Measurements from ENCODE around the gene SP7.

DNA sequence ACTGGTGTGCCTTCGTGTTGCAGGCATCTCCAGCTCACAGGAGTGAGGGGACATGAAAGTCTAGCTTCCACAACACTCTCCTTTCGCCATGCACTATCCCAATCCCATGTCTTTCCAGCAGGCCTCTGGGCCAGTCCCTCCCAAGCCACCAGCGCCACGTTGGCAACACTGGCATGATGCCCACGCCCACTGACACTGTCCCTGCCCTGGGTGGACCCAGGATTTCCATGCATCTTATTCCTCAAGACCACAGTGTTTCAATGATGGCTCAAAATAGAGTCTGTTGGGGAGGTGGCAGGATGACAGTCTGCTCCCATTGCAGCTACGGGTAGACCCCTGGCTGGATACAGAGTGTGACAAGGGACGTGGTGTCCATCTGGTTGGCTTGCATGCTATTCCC is 2.3 kb downstream of the SP7 start:
- TF ChIP-seq, protein P1, sequence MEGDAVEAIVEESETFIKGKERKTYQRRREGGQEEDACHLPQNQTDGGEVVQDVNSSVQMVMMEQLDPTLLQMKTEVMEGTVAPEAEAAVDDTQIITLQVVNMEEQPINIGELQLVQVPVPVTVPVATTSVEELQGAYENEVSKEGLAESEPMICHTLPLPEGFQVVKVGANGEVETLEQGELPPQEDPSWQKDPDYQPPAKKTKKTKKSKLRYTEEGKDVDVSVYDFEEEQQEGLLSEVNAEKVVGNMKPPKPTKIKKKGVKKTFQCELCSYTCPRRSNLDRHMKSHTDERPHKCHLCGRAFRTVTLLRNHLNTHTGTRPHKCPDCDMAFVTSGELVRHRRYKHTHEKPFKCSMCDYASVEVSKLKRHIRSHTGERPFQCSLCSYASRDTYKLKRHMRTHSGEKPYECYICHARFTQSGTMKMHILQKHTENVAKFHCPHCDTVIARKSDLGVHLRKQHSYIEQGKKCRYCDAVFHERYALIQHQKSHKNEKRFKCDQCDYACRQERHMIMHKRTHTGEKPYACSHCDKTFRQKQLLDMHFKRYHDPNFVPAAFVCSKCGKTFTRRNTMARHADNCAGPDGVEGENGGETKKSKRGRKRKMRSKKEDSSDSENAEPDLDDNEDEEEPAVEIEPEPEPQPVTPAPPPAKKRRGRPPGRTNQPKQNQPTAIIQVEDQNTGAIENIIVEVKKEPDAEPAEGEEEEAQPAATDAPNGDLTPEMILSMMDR (conservative IDR thresholded peaks at IDR 0.05), result no peak
- no peak for TF ChIP-seq ZFX (IDR thresholded peaks at IDR 0.05)
